Nephron progenitor cell (in vitro differentiated cells): ENCODE measurements around the gene PYGB.

Experiments used
- DNase-seq: peaks from one replicate; pipeline ENCODE4 v3.0.0; 2021
- H3K27ac Mint-ChIP-seq: 2 replicates; pipeline ENCODE4 v1.8.0; 2021; ENCODE audit warnings: mild to moderate bottlenecking, moderate library complexity, mixed read lengths
- H3K27me3 Mint-ChIP-seq: 2 replicates; pipeline ENCODE4 v1.8.0; 2021; ENCODE audit warnings: mild to moderate bottlenecking, low read depth, mixed read lengths; ENCODE audit not compliant: poor library complexity
- H3K36me3 Mint-ChIP-seq: 2 replicates; pipeline ENCODE4 v1.8.0; 2021; ENCODE audit warnings: low read depth, mixed read lengths
- H3K4me1 Mint-ChIP-seq: 2 replicates; pipeline ENCODE4 v1.8.0; 2021; ENCODE audit warnings: mixed read lengths
- H3K4me3 Mint-ChIP-seq: 2 replicates; pipeline ENCODE4 v1.8.0; 2021; ENCODE audit warnings: mild to moderate bottlenecking, moderate library complexity, mixed read lengths
- H3K9me3 Mint-ChIP-seq: 2 replicates; pipeline ENCODE4 v1.8.0; 2021; ENCODE audit warnings: mild to moderate bottlenecking, moderate library complexity, mixed read lengths
- CTCF ChIP-seq: fragments of 200-600 bp; sonication (generic); IDR thresholded peaks from 2 replicates; pipeline ENCODE4 v1.5.0; 2021; ENCODE audit warnings: antibody characterized with exemption

Gene PYGB

DNA sequence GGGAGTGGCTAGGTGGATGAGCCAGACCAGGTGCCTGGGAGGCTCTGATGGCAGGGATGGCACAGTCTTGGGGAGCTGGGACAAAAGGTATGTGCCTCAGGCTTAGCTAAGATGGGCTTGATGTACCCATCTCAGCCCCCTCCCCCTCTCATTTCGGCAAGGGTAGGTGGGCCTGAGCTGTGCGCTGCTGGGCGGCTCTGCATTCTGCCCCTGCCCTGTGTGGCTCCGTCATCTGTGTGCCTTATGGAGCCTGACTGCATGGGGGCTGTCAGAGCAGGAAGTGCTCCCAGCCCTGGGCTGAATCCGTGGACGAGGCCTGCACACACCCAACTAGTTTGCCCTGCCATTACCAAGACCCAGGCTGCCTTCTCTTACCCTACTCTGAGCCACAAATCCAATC lies 54.7 kb downstream of the PYGB start:
- H3K27me3 Mint-ChIP-seq, result peaks cover 3% of the 10 kb centered on the region
- DNase-seq, result no peak
- H3K4me3 Mint-ChIP-seq, result no peak overlapping the region
- no peaks in the 10 kb centered on the region for H3K4me1 Mint-ChIP-seq
- peaks cover 17% of the 10 kb centered on the region for H3K36me3 Mint-ChIP-seq
- peak overlapping the region; percentile 55 for H3K27ac Mint-ChIP-seq
- H3K9me3 Mint-ChIP-seq, result no peaks in the 10 kb centered on the region
- no peak for TF ChIP-seq CTCF

DNA sequence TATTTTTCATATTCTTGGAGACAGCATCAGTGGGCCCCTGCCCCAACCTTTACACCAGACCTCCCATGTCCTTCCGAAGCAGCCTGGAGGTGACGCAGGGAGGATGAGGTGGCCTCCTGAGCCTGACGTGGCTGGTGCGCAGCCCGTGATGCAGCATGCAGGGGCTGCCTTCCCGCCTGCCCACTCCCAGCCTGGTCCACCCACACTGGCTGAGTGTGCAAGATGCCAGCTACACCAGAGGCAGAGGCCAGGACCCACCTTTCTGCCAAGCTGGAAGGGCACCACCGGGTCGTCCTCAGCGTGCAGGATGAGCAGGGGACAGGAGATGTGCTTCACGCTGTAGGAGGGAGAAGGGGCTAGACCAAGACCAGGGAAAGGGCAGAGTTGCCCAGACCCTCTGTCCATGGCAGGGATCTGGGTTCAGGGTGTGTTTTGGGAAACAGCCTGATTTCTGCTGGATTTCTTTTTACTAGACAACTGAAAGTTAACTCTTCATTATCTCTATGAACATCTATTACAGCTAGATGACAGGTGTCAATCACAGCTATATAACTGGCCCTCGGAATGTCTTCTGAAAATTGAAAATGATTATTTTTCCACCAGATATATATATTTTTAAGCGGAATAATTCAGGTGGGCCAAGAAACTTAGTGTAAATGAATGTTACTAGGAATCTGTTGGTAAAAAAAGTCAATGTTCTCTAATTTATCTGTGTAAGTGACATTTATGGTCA lies 55.6 kb downstream of the PYGB start:
- Mint-ChIP-seq H3K27me3 (peaks cover 3% of the 10 kb centered on the region), H3K4me1 (no peaks in the 10 kb centered on the region), H3K4me3 (no peak overlapping the region), H3K27ac (no peak overlapping the region), H3K36me3 (peaks cover 15% of the 10 kb centered on the region), H3K9me3 (no peaks in the 10 kb centered on the region)
- TF ChIP-seq CTCF, result no peak
- no peak for DNase-seq

GRCh38 chr20:25304025-25304549 lies 56.2 kb downstream of the PYGB start:
- Mint-ChIP-seq H3K27ac (no peak overlapping the region), H3K4me3 (no peak overlapping the region), H3K4me1 (peaks cover 5% of the 10 kb centered on the region), H3K27me3 (peaks cover 3% of the 10 kb centered on the region), H3K9me3 (no peaks in the 10 kb centered on the region), H3K36me3 (peaks cover 11% of the 10 kb centered on the region)
- DNase-seq, result no peak
- no peak for TF ChIP-seq CTCF

DNA sequence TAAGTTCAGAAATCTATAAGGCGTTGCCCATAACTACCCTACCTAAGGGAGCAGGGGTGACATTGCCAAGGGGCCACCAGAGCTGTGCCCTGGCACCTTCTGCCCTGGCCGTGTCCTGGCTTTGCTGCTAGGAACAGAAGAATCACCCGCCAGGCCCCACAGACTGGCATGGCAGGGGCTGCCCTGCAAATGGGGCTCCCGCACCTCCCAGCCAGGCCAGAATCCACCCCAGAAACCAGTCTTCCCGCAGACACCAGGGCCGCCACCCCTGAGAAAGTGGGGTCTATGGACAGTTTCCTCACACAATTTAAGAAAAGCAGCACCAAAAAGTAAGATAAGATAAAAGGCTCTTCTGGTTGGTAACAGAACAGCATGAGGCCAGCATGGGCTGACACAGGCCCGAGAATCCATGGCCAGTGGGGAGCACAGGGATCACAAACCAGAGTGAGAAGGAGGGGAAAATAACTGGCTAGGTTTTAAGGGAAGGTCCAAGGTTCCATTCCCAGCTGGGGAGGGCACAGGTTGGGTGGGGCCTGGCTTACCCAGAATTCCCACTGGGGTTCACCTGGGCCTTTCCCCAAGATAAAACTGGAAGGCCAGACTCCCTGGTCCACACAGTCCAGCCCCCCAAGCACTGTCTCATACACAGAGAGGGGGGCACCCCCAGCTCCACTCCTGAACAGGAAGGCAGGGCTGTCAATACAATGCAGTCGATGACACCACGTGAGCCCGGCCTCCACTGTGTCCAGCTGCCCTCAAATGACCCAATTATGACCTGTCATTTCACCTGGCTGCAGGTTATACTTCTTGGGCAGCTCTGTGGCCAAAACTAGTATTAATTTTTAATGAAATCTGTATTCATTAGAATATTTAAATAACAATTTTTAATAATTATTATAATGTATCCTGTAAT lies 59.4 kb downstream of the PYGB start:
- TF ChIP-seq CTCF, result no peak
- peaks cover 33% of the 10 kb centered on the region for H3K4me1 Mint-ChIP-seq
- peak overlapping the region; percentile 33 for H3K27ac Mint-ChIP-seq
- H3K36me3 Mint-ChIP-seq, result peaks cover 29% of the 10 kb centered on the region
- DNase-seq, result no peak
- peaks cover 5% of the 10 kb centered on the region for H3K9me3 Mint-ChIP-seq
- peaks cover 3% of the 10 kb centered on the region for H3K27me3 Mint-ChIP-seq
- H3K4me3 Mint-ChIP-seq, result no peak overlapping the region

- H3K4me3 Mint-ChIP-seq, result no peak overlapping the region
- DNase-seq, result no peak
- peaks cover 3% of the 10 kb centered on the region for H3K27me3 Mint-ChIP-seq
- peak overlapping the region; percentile 39 for H3K27ac Mint-ChIP-seq
- peaks cover 31% of the 10 kb centered on the region for H3K36me3 Mint-ChIP-seq
- peaks cover 34% of the 10 kb centered on the region for H3K4me1 Mint-ChIP-seq
- no peak for TF ChIP-seq CTCF
- peaks cover 5% of the 10 kb centered on the region for H3K9me3 Mint-ChIP-seq
These were observed 60.2 kb downstream of the PYGB start for GRCh38 chr20:25308083-25308491.
